GM12878 (cell line): Measurements from ENCODE around the gene CSTPP1. TPM values are rescaled to one million over a fixed set of nuclear protein-coding genes. Genes with fewer than 3 reads are reported as not detected.

ENCODE experiments used
- ATAC-seq: fragments of 200-7000 bp; cut with Tn5 transposase; 3 replicates; pipeline ENCODE4 v1.9.1; 2020; ENCODE audit warnings: mild to moderate bottlenecking, moderate library complexity
- BruUV-seq: library from RNA; stranded (reverse); fragments of 400-500 nt; replicated peaks from 2 replicates; lab custom pipeline; 2021; lab: Mats Ljungman, UMichigan
- CTCF ChIA-PET: fragments of 300-600 bp; sonication (Branson Sonifier 250); formaldehyde crosslinking; extraction: SDS; loops from one replicate; lab custom pipeline; 2021; ENCODE audit warnings: inconsistent platforms; lab: Yijun Ruan, JAX
- POLR2A ChIA-PET: fragments of 350-600 bp; formaldehyde crosslinking; extraction: SDS; loops from one replicate; lab custom pipeline; 2021; ENCODE audit warnings: inconsistent platforms; lab: Charles Lee
- RAD21 ChIA-PET: fragments of 300-600 bp; sonication (Branson Sonifier 250); formaldehyde crosslinking; loops from one replicate; lab custom pipeline; 2023; ENCODE audit warnings: antibody characterized with exemption; ENCODE audit not compliant: unreplicated experiment; lab: Charles Lee
- SMC1A ChIA-PET: fragments of 300-600 bp; sonication (Branson Sonifier 250); formaldehyde crosslinking; loops from one replicate; lab custom pipeline; 2023; ENCODE audit not compliant: unreplicated experiment, uncharacterized antibody; lab: Charles Lee
- DNase-seq: peaks from one replicate; pipeline ENCODE4 v3.0.0-alpha.2; 2011; ENCODE audit warnings: low read depth, low spot score
- FAIRE-seq: peaks from 3 replicates; lab custom pipeline; 2011; peaks lifted over from hg19 to GRCh38; lab: Jason Lieb, UNC
- H2AFZ ChIP-seq: 2 replicates; pipeline ENCODE4 v1.6.0; 2011; ENCODE audit warnings: low read depth, low read length, control low read depth; ENCODE audit not compliant: control insufficient read depth
- H3K27ac ChIP-seq: 2 replicates; pipeline ENCODE4 v1.5.1; 2011; ENCODE audit warnings: control low read depth; ENCODE audit not compliant: control insufficient read depth, insufficient read depth
- H3K27me3 ChIP-seq, 2 experiments: replicated peaks in 1 of 2; 2 replicates each; pipeline versions ENCODE4 v1.6.0 to v1.6.1; 2011; ENCODE audit warnings: low read length in 1 of 2; ENCODE audit not compliant: control insufficient read depth in 2 of 2, insufficient read depth in 2 of 2
- H3K36me3 ChIP-seq, 2 experiments: 2 replicates each; pipeline ENCODE4 v1.5.1; 2011; ENCODE audit warnings: low read length in 1 of 2; ENCODE audit not compliant: control insufficient read depth in 2 of 2, insufficient read depth in 2 of 2
- H3K4me1 ChIP-seq: 2 replicates; pipeline ENCODE4 v1.6.1; 2011; ENCODE audit warnings: mild to moderate bottlenecking, low read length, moderate library complexity, mixed read lengths; ENCODE audit not compliant: control insufficient read depth, insufficient read depth
- H3K4me2 ChIP-seq: 2 replicates; pipeline ENCODE4 v1.6.0; 2011; ENCODE audit warnings: control low read depth; ENCODE audit not compliant: control insufficient read depth, insufficient read depth
- H3K4me3 ChIP-seq: fragments of 200-600 bp; sonication (generic); 2 replicates; pipeline ENCODE4 v1.5.1; 2016
- H3K79me2 ChIP-seq: 2 replicates; pipeline ENCODE4 v1.6.0; 2011; ENCODE audit warnings: low read length; ENCODE audit not compliant: control insufficient read depth, insufficient read depth
- H3K9ac ChIP-seq: 2 replicates; pipeline ENCODE4 v1.8.0; 2011; ENCODE audit warnings: low read length, control low read depth, mixed read lengths; ENCODE audit not compliant: control insufficient read depth, insufficient read depth
- H3K9me3 ChIP-seq: replicated peaks from 3 replicates; pipeline ENCODE4 v1.5.1; 2011; ENCODE audit warnings: mild to moderate bottlenecking, low read length; ENCODE audit not compliant: control insufficient read depth, insufficient read depth
- H4K20me1 ChIP-seq: 2 replicates; pipeline ENCODE4 v1.6.0; 2011; ENCODE audit not compliant: control insufficient read depth, insufficient read depth
- ATF7 ChIP-seq: fragments of 450-650 bp; IDR thresholded peaks from 2 replicates; pipeline ENCODE4 v1.6.1; 2016; ENCODE audit warnings: low read depth, mild to moderate bottlenecking
- BCL3 ChIP-seq: IDR thresholded peaks from 2 replicates; pipeline ENCODE4 v1.6.1; 2011; ENCODE audit warnings: borderline replicate concordance, low read depth, mild to moderate bottlenecking, moderate library complexity, low read length; ENCODE audit not compliant: insufficient read depth, poor library complexity, severe bottlenecking
- CBFB ChIP-seq: IDR thresholded peaks from 2 replicates; pipeline ENCODE4 v1.6.1; 2016; ENCODE audit warnings: antibody characterized with exemption, low read depth
- CHD4 ChIP-seq: fragments of 200-600 bp; sonication (generic); IDR thresholded peaks from 2 replicates; pipeline ENCODE4 v1.6.1; 2016; ENCODE audit warnings: mild to moderate bottlenecking
- GATAD2B ChIP-seq: fragments of 450-650 bp; conservative IDR thresholded peaks from 2 replicates; pipeline ENCODE4 v1.6.1; 2017; ENCODE audit warnings: low read depth, mild to moderate bottlenecking, moderate library complexity
- HCFC1 ChIP-seq: fragments of 150-350 bp; IDR thresholded peaks from 2 replicates; pipeline ENCODE4 v1.6.1; 2014; ENCODE audit warnings: low read length
- IRF4 ChIP-seq: IDR thresholded peaks from 2 replicates; pipeline ENCODE4 v1.6.1; 2011; ENCODE audit warnings: low read depth, low read length
- LARP7 ChIP-seq: fragments of 450-650 bp; IDR thresholded peaks from 2 replicates; pipeline ENCODE4 v1.6.1; 2017; ENCODE audit warnings: mild to moderate bottlenecking
- MXI1 ChIP-seq: fragments of 150-350 bp; IDR thresholded peaks from 2 replicates; pipeline ENCODE4 v1.6.1; 2011; ENCODE audit warnings: low read depth, mild to moderate bottlenecking, inconsistent platforms, low read length, improper control_type of control experiment
- MYC ChIP-seq: IDR thresholded peaks from 2 replicates; pipeline ENCODE4 v1.6.1; 2011; ENCODE audit warnings: mild to moderate bottlenecking, low read length, moderate library complexity, inconsistent platforms; ENCODE audit not compliant: insufficient read depth, insufficient replicate concordance, insufficient read length, severe bottlenecking
- PML ChIP-seq: IDR thresholded peaks from 2 replicates; pipeline ENCODE4 v1.6.1; 2012; ENCODE audit warnings: low read length, inconsistent platforms
- SRF ChIP-seq, 2 experiments: IDR thresholded peaks; 2 replicates each; pipeline ENCODE4 v1.6.1; 2011; ENCODE audit warnings: low read depth in 2 of 2, low read length in 2 of 2, mild to moderate bottlenecking in 1 of 2, moderate library complexity in 1 of 2
- TCF3 ChIP-seq: IDR thresholded peaks from 2 replicates; pipeline ENCODE4 v1.6.1; 2012; ENCODE audit warnings: low read depth, mild to moderate bottlenecking, low read length, borderline replicate concordance; ENCODE audit not compliant: insufficient read depth
- ZNF207 ChIP-seq: fragments of 450-650 bp; IDR thresholded peaks from 2 replicates; pipeline ENCODE4 v1.6.1; 2014; ENCODE audit warnings: antibody characterized with exemption, mild to moderate bottlenecking, borderline replicate concordance
- ZNF384 ChIP-seq: IDR thresholded peaks from 2 replicates; pipeline ENCODE4 v1.6.1; 2012; ENCODE audit warnings: low read depth, mild to moderate bottlenecking, low read length, improper control_type of control experiment, borderline replicate concordance
- WGBS: methylation state at CpG from one replicate; pipeline ENCODE4 v1.1.6; 2016; ENCODE audit warnings: low lambda C conversion rate; ENCODE audit not compliant: insufficient replicate concordance, insufficient coverage; ENCODE audit errors: missing lambda C conversion rate; 5-methylcytosine and 5-hydroxymethylcytosine counted together
- in situ Hi-C: fragments of 300-500 bp; cut with MboI; formaldehyde crosslinking; loops from 9 replicates; pipeline ENCODE4 v1.14.3; 2018; ENCODE audit warnings: mixed read lengths
- intact Hi-C: fragments of 100-400 bp; cut with micrococcal nuclease; formaldehyde crosslinking; loops from one replicate; pipeline ENCODE4 v1.14.2; 2022; ENCODE audit not compliant: unreplicated experiment
- polyA plus RNA-seq, 11 experiments: library from polyadenylated mRNA; depleted of rRNA in 4 of 11; unstranded in 6 of 11; stranded (reverse) in 5 of 11; fragments of >200 nt; fragmentation: Nextera tagmentation in 4 of 11; fragmentation: Illumina TruSeq in 1 of 11; extraction: Ambion mirVana in 4 of 11; extraction: Trizol in 1 of 11; gene quantifications; 1 replicate in 1 of 11; 2 replicates in 10 of 11; pipeline versions ENCODE4 v1.2.1 to v1.2.3, GENCODE V29; 2011 to 2016; ENCODE audit warnings: inconsistent platforms in 2 of 11, missing spikeins in 2 of 11, low read depth in 1 of 11
- total RNA-seq, 4 experiments: library from RNA; depleted of rRNA in 3 of 4; stranded (reverse); fragments of >200 nt in 3 of 4; fragmentation: Illumina TruSeq in 1 of 4; extraction: Trizol in 1 of 4; gene quantifications; 2 replicates each; pipeline versions ENCODE4 v1.2.1 to v1.2.3, GENCODE V29; 2013 to 2021
- TF ChIP-seq, protein P1 (sequence below): fragments of 450-650 bp; IDR thresholded peaks from 2 replicates; pipeline ENCODE4 v1.6.1; 2017; ENCODE audit warnings: mild to moderate bottlenecking, low read depth, inconsistent platforms; ENCODE audit not compliant: poor library complexity, severe bottlenecking

Gene CSTPP1
- total and polyA plus RNA-seq, 10 of the 15 experiments (the other 5 are each of a cell fraction or from before 2014, with no cell fraction given): 7.1 to 23.4 (median 17.5) TPM

DNA sequence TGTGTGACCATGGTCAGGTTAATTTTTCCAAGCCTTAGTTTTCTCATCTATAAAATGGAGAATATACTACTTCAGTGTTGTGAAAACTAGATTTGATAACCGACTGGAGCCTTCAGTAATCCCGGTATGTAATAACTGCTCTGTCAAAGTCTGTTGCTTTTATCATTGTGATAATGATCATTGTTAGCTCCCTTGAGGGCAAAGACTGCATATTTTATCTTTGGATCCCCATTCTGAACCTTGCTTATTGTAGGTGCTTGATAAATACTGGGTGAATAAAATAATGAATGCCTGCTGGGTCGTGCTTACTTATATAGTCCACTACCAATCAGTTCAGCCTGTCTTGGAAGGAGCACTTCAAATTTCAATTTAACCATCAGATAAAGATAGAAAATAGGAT lies 134.8 kb downstream of the CSTPP1 start (continued):
- TF ChIP-seq BCL3 (no peak), ZNF384 (no peak), CBFB (no peak)

DNA sequence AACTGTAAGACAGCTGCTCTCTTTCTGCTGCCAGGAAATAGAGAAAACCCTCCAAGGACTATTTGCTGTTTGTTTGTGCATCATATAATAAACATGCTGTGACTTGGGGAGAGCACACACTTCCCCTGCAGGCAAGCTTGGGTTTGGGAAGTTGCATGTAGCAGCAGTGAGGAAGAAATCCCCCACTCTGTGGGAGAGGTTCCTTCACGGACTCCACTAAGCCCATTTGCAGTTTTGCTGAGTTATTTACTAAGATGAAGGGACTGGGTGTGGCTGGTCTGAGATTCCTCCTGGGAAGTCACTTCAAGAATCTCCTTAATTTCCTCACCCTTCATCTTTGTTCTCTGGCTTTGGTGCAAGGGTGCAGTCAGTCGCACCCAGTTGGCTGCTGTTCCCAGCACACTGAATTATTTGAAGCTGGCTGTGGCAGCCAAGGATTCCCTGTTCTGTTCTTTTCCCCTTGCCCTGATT lies 135.3 kb downstream of the CSTPP1 start:
- Histone ChIP-seq H4K20me1 (no peaks in the 10 kb centered on the region), H3K9me3 (no peaks in the 10 kb centered on the region), H3K36me3 (no peaks in the 10 kb centered on the region), H3K4me1 (no peaks in the 10 kb centered on the region), H3K4me3 (no peak overlapping the region), H3K4me2 (no peak overlapping the region), H3K27ac (no peak overlapping the region)
- WGBS: 97% methylated on average over 2 of the region's 2 CpGs
- DNase-seq: no peak
- no TSS peak for BruUV-seq
- ATAC-seq: no peak
- intact Hi-C loops: loop anchor here (5.0 kb wide), 1 partner anchor 155 kb away; the partner anchor contains the start of gene LRP4
- RAD21 ChIA-PET: no interaction called here
- CTCF ChIA-PET: interaction anchor here (1.0 kb wide), 1 partner anchor 9 kb away, joined by 4 read pairs; no protein-coding TSS in a partner anchor
- TF ChIP-seq CHD4 (no peak), MYC (no peak), ATF7 (no peak), SRF (IDR thresholded peaks at IDR 0.05; ENCODE audit: low read depth in 2 of 2, low read length in 2 of 2) (no peak), PML (no peak), IRF4 (no peak), HCFC1 (no peak), MXI1 (no peak), TCF3 (no peak), ZNF207 (no peak), LARP7 (no peak), GATAD2B (no peak)
- TF ChIP-seq, protein P1, sequence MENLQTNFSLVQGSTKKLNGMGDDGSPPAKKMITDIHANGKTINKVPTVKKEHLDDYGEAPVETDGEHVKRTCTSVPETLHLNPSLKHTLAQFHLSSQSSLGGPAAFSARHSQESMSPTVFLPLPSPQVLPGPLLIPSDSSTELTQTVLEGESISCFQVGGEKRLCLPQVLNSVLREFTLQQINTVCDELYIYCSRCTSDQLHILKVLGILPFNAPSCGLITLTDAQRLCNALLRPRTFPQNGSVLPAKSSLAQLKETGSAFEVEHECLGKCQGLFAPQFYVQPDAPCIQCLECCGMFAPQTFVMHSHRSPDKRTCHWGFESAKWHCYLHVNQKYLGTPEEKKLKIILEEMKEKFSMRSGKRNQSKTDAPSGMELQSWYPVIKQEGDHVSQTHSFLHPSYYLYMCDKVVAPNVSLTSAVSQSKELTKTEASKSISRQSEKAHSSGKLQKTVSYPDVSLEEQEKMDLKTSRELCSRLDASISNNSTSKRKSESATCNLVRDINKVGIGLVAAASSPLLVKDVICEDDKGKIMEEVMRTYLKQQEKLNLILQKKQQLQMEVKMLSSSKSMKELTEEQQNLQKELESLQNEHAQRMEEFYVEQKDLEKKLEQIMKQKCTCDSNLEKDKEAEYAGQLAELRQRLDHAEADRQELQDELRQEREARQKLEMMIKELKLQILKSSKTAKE: no peak
- TF ChIP-seq, all 136 proteins: peak for 0
- ChIA-PET SMC1A (interaction anchor here (1.1 to 4.0 kb wide), 3 partner anchors 10 to 16 kb away, joined by 3 to 13 read pairs (median 6); no protein-coding TSS in a partner anchor), POLR2A (no interaction called here)
- Histone ChIP-seq H2AFZ (no peak overlapping the region), H3K79me2 (no peaks in the 10 kb centered on the region), H3K9ac (no peak overlapping the region), H3K27me3 (no peaks in the 10 kb centered on the region)
- no peak for FAIRE-seq
- in situ Hi-C loops: no loop called here
